Measurements from ENCODE around the gene MOAP1. TPM values are rescaled to one million over a fixed set of nuclear protein-coding genes. Genes with fewer than 3 reads are reported as not detected.

Gene MOAP1
- total and polyA plus RNA-seq, 2 of the 8 experiments (the other 6 are each of a cell fraction or from before 2014, with no cell fraction given): 18.3 to 20.1 TPM

DNA sequence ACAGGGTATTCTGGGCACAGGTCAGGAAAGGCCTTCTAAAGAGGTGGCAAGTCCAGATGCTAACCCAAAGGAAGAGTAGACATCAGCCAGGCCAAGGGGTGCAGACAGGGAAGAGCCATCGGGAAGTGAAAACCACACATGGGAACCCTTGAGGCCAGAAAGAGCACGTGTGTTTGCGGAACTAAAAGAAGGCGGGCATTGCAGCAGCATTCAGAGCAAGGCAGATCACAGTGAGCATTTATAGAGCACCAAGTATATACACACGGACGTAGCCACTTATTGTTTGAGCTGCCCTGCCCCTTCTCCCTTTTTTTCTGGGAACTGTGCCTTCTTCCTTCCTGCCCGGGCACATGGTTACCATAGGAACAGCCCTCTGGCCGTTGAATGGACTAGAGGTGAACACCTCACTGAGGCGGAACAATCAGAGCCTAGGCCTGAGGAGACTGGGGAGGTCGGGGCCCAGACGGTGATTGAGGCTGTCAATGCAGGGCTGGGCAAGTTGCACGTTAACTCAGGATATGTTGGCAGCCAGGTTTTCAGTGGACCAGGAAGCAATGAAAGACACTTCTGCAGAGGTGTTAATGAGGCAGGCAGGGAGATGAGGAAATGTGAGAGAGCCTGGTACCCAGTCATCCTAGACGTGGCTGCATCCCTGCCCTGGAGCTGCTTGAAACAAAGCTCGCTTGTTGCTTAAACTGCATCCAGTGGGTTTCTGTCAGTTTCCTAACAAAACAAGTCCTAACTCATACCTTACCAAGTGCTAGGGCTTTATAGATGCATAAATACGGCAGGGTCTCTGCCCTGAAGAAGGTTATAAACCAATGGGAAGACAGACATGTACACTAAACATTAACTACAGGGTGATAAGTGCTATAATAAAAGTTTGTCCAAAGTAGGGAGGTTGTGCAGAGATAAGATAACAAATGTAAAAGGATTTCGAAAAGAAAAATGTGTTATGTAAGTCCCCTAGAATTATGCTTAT is 34.2 kb downstream of the MOAP1 start (continued):
- TF ChIP-seq TBP (IDR thresholded peaks at IDR 0.05; ENCODE audit: low read depth, low read length) (no peak), EGR1 (IDR thresholded peaks at IDR 0.05; ENCODE audit: borderline replicate concordance, low read depth, low read length) (no peak), TEAD4 (IDR thresholded peaks at IDR 0.05; ENCODE audit: low read depth, low read length) (no peak), CEBPB (IDR thresholded peaks at IDR 0.05; ENCODE audit: low read depth, low read length) (no peak), SP2 (IDR thresholded peaks at IDR 0.05; ENCODE audit: low read length) (no peak), RFX5 (IDR thresholded peaks at IDR 0.05; ENCODE audit: borderline replicate concordance, low read depth, low read length) (no peak)
